HK-2 (cell line): ENCODE results near the gene KIAA1217.
"Not testable (repeated sequence)": the region's sequence is repeated elsewhere in the genome, so short reads cannot be mapped to it uniquely, and the experiment has no call there.

Experiments
- DNase-seq: peaks from one replicate; pipeline ENCODE4 v3.0.0-alpha.2; 2018; ENCODE audit not compliant: unreplicated experiment

The KIAA1217 gene

GRCh38 chr10:24440817-24441797 is 232.2 kb downstream of the KIAA1217 start:
- peak; percentile 33 for DNase-seq

GRCh38 chr10:24442234-24442633 is 233.3 kb downstream of the KIAA1217 start:
- no peak for DNase-seq

- DNase-seq, result not testable (repeated sequence)
These were observed 233.8 kb downstream of the KIAA1217 start for GRCh38 chr10:24442641-24443174.

- no peak for DNase-seq
These were observed 235.4 kb downstream of the KIAA1217 start for GRCh38 chr10:24444337-24444736.

- DNase-seq, result not testable (repeated sequence)
These were observed 237.0 kb downstream of the KIAA1217 start for GRCh38 chr10:24445958-24446357.

- DNase-seq, result peak; percentile 53
These were observed 237.8 kb downstream of the KIAA1217 start for GRCh38 chr10:24446739-24447138.

- no peak for DNase-seq
These were observed 239.5 kb downstream of the KIAA1217 start for GRCh38 chr10:24448351-24448999.

- DNase-seq, result no peak
These were observed 240.4 kb downstream of the KIAA1217 start for GRCh38 chr10:24449321-24449740.

- no peak for DNase-seq
These were observed 240.9 kb downstream of the KIAA1217 start for GRCh38 chr10:24449769-24450310.

GRCh38 chr10:24451325-24451820 is 242.4 kb downstream of the KIAA1217 start:
- no peak for DNase-seq

GRCh38 chr10:24452030-24452429 is 243.1 kb downstream of the KIAA1217 start:
- no peak for DNase-seq

GRCh38 chr10:24453404-24453830 is 244.5 kb downstream of the KIAA1217 start:
- DNase-seq, result no peak

- no peak for DNase-seq
These were observed 245.0 kb downstream of the KIAA1217 start for GRCh38 chr10:24453973-24454372.

- DNase-seq, result no peak
These were observed 246.5 kb downstream of the KIAA1217 start for GRCh38 chr10:24455447-24455846.

GRCh38 chr10:24456322-24456721 is 247.4 kb downstream of the KIAA1217 start:
- DNase-seq, result peak; percentile 34

- DNase-seq, result no peak
These were observed 248.9 kb downstream of the KIAA1217 start for GRCh38 chr10:24457661-24458318.

- no peak for DNase-seq
These were observed 250.9 kb downstream of the KIAA1217 start for GRCh38 chr10:24459836-24460235.

- no peak for DNase-seq
These were observed 253.4 kb downstream of the KIAA1217 start for GRCh38 chr10:24462291-24462813.

GRCh38 chr10:24462889-24463552 is 254.1 kb downstream of the KIAA1217 start:
- no peak for DNase-seq

GRCh38 chr10:24463611-24464426 is 254.9 kb downstream of the KIAA1217 start:
- peak; percentile 61 for DNase-seq
